A673 (cell line): ENCODE data around the gene POLA1.

Experiments used
- EZH2 ChIP-seq: fragments of 200-600 bp; sonication (generic); IDR thresholded peaks from 2 replicates; pipeline ENCODE4 v1.6.1; 2017; ENCODE audit warnings: borderline replicate concordance, low read depth, mild to moderate bottlenecking, mixed read lengths, antibody characterized with exemption, low read length; ENCODE audit not compliant: poor library complexity, severe bottlenecking
- TF ChIP-seq, protein P1 (sequence below): fragments of 300-800, 200-600 bp; sonication (generic); conservative IDR thresholded peaks from 2 replicates; pipeline ENCODE4 v1.5.1; 2017; ENCODE audit warnings: low read depth, mild to moderate bottlenecking, antibody characterized with exemption, low read length, moderate library complexity, mixed read lengths

DNA sequence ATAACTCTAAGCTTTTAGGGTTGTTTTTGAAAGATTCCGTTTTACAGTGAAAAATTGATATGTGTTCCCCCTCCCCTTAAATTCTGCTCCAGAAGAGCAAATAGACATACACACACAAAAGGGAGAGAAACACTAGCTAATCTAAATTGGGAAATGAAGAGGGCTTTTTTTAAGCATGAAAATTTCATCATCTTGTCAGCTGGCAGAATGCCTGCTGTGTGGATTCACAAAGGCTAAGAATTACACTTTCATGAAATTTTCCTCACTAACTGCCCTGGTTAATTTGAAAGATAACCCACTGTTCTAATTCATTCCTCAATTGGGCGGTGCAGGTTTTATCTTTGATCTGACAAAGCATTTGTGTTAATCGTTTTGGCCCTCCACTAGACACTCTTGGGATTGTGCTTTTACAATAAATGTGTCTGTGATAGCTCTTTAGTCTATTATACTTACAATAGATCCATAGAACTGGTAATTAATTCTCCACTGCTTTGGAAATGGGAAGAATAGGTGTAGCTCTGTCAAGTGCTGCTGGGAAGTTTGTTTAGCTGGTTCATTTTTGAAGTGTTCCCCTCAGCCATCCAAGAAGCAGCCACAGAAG is 152.9 kb downstream of the POLA1 start:
- TF ChIP-seq, protein P1, sequence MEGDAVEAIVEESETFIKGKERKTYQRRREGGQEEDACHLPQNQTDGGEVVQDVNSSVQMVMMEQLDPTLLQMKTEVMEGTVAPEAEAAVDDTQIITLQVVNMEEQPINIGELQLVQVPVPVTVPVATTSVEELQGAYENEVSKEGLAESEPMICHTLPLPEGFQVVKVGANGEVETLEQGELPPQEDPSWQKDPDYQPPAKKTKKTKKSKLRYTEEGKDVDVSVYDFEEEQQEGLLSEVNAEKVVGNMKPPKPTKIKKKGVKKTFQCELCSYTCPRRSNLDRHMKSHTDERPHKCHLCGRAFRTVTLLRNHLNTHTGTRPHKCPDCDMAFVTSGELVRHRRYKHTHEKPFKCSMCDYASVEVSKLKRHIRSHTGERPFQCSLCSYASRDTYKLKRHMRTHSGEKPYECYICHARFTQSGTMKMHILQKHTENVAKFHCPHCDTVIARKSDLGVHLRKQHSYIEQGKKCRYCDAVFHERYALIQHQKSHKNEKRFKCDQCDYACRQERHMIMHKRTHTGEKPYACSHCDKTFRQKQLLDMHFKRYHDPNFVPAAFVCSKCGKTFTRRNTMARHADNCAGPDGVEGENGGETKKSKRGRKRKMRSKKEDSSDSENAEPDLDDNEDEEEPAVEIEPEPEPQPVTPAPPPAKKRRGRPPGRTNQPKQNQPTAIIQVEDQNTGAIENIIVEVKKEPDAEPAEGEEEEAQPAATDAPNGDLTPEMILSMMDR: no peak
- TF ChIP-seq EZH2: no peak
